K562 treated with DMSO at 1 percent for 48 hours (cell line): ENCODE measurements around the gene TMEM88. TPM values are rescaled to one million over a fixed set of nuclear protein-coding genes. Genes with fewer than 3 reads are reported as not detected.

Experiments used
- total RNA-seq: library from RNA; unstranded; fragments of 300-600 nt; gene quantifications from 2 replicates; pipeline ENCODE4 v1.2.3, GENCODE V29; 2022; ENCODE audit warnings: low replicate concordance; ENCODE audit errors: extremely low read depth

The TMEM88 gene
- total RNA-seq, result not detected in 2 replicates

GRCh38 chr17:7854851-7855659 is at the start of gene TMEM88:
Gene TMEM88 (plus strand): TSS chr17:7855066. CDS start chr17:7855075, 9 bp downstream.

GRCh38 chr17:7833795-7834541 is 20.9 kb upstream of the TMEM88 start, which contains the start of gene KDM6B:
Gene KDM6B (plus strand): TSS chr17:7834217. CDS start chr17:7845555, 11,338 bp downstream.

GRCh38 chr17:7856811-7857712 is 2.2 kb downstream of the TMEM88 start, which contains the start of gene NAA38:
Gene NAA38 (minus strand): TSS chr17:7857559. CDS start chr17:7857463, 96 bp downstream.

GRCh38 chr17:7857713-7858521 is 3.1 kb downstream of the TMEM88 start, which contains the start of gene CYB5D1:
Gene CYB5D1 (plus strand): TSS chr17:7858003. CDS start chr17:7858135, 132 bp downstream.

GRCh38 chr17:7888184-7888920 is 33.5 kb downstream of the TMEM88 start, which contains the start of gene CHD3:
Gene CHD3 (plus strand): TSS chr17:7888789. CDS start chr17:7889001, 212 bp downstream.

Other genes with a start within 250 kb of the TMEM88 start
- gene FXR2, start 240.2 kb upstream of the TMEM88 start, total RNA-seq, result not detected in 2 replicates
- not detected in 2 replicates for gene SAT2, start 227.2 kb upstream of the TMEM88 start, total RNA-seq
- not detected in 2 replicates for gene SHBG, start 224.9 kb upstream of the TMEM88 start, total RNA-seq
- gene ATP1B2, start 204.1 kb upstream of the TMEM88 start, total RNA-seq, result not detected in 2 replicates
- gene TP53, start 167.6 kb upstream of the TMEM88 start, total RNA-seq, result not detected in 2 replicates
- not detected in 2 replicates for gene WRAP53, start 166.6 kb upstream of the TMEM88 start, total RNA-seq
- not detected in 2 replicates for gene EFNB3, start 149.9 kb upstream of the TMEM88 start, total RNA-seq
- not detected in 2 replicates for gene DNAH2, start 137.3 kb upstream of the TMEM88 start, total RNA-seq
- gene KDM6B, start 20.8 kb upstream of the TMEM88 start, total RNA-seq, result not detected in 2 replicates
- gene NAA38, start 2.5 kb downstream of the TMEM88 start, total RNA-seq, result not detected in 2 replicates
- gene CYB5D1, start 2.9 kb downstream of the TMEM88 start, total RNA-seq, result not detected in 2 replicates
- not detected in 2 replicates for gene CHD3, start 33.7 kb downstream of the TMEM88 start, total RNA-seq
- not detected in 2 replicates for gene RNF227, start 61.2 kb downstream of the TMEM88 start, total RNA-seq
- not detected in 2 replicates for gene KCNAB3, start 74.8 kb downstream of the TMEM88 start, total RNA-seq
- gene TRAPPC1, start 76.9 kb downstream of the TMEM88 start, total RNA-seq, result not detected in 2 replicates
- not detected in 2 replicates for gene CNTROB, start 77.1 kb downstream of the TMEM88 start, total RNA-seq
- gene GUCY2D, start 147.5 kb downstream of the TMEM88 start, total RNA-seq, result not detected in 2 replicates
- gene ALOX15B, start 184.0 kb downstream of the TMEM88 start, total RNA-seq, result not detected in 2 replicates
- gene ALOX12B, start 232.7 kb downstream of the TMEM88 start, total RNA-seq, result not detected in 2 replicates